SHP77 (cell line): ENCODE data around the gene POGLUT3.

Experiments
- DNase-seq, 2 experiments: peaks; one replicate each; lab custom pipeline; 2025; lab: John Stamatoyannopoulos, UW

Gene POGLUT3

DNA sequence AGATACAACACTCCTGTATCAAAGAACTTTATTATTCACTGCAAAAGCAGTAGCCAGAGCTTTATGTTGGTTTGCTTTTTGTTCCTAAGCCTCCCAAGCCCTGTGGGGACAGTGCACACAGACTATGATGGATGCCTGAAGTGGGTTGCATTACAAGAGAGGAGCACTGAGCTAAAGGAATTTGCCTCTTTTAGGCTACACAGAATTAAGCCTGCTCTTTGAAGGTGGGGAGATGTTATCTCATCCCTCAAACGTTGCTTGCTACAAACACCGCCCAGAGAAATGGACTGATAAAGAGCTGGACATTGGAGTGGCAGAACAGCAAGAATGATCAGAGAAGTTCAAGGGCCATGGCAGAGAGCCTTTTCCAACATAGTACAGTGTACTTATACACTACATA lies 2.5 kb upstream of the POGLUT3 start:
- DNase-seq = no peak

DNA sequence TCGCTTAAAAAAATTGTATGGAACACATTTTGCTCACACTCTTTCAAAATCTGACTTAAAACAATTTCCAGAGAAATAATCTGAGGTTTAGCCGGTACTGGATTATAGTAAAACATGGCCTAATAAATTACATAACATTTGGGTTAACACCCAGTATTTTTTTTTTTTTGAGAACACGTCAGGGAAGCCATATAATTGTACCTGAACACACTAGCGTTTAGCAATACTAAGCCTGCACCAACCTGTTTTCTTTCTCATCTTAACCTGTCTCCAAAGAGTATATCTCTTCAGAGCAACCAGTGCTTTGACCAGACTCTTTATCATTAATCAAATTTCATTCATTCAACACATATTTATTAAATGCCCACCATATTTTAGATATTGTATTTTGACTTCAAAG lies 2.0 kb upstream of the POGLUT3 start:
- no peak for DNase-seq

DNA sequence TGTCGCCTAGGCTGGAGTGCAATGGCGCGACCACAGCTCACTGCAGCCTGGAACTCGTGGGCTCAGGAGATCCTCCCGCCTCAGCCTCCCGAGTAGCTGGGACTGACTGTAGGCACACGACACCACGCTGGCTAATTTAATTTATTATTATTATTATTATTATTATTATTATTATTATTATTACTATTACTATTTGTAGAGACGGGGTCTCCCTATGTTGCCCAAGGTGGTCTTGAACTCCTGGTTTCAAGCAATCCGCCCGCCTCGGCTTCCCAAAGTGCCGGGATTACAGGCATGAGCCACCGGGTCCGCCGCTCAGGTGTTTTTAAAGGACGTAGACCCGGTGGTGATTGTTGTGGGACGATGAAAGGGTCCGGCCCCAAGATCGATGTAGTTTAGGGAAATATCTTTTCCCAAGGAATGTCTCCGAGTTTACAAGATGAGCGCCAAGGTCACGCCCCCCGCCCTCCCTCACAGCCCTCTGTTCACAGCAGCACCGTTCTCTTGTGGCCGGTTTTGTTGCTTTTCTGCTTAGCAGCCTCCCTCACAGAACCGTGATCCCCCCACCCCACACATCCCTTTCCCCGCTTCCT lies 728 bp upstream of the POGLUT3 start:
- no peak for DNase-seq

DNA sequence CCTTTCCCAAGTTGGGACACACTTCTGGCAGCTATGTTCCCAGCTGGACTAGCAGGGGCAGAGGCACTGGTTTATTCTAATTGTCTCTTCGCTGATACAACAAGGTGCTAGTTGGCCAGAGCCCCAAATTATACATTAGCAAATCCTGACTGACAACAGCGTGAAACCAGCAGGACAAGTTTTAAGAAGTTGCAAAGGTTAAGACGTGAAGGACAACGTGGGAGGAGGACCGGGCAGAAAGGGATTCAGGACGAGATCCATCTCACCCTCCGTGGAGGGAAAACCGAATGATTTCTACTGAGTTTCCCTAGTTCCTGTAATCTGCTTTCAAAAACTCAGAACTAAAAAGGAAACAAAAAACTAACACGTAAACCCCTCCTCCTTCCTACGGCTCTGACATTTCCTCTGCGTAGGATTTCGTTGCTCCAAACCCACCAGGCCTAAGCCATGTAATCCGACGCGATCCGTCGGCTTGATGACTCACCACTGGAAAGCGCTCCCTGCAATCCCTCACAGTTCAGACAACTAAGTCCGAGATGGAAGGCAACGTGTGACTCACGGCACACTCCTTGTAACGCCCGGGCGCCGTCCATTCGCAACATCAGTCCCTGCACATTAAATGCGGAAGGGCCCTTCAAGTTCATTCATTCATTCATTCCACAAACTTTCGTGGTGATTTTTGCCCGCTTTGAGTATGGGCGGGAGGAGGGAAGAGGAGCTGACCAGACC lies 703 bp downstream of the POGLUT3 start:
- peak; percentile 67 to 84 for DNase-seq

DNA sequence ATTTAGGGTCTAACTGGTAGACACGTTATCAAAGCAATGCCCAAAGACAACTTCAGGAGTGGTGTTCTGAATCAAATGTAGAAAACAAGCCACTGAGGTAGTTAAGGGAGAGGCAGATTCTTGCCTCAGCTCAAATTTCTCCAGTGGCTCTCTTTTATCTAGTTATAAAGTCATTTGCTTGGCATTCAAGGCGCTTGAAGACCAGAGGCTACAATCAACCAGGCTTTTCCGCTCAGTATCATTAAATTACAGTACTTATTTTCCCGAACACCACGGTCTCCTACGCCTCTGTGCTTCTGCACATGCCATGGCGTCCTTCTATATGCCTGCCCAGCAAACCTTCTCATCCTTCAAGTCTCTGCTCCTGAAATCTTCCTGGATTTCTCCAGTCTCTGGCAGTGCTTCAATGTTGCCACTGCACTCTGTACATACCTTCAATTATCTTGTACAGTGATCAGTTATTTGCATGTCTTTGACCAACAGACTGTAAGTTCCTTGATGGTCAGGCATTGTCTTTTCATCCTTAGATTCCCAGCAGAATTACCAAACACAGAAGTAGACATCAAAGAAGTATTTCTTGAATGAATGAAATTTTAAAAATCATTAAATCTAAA lies 1.4 kb downstream of the POGLUT3 start:
- DNase-seq = no peak

DNA sequence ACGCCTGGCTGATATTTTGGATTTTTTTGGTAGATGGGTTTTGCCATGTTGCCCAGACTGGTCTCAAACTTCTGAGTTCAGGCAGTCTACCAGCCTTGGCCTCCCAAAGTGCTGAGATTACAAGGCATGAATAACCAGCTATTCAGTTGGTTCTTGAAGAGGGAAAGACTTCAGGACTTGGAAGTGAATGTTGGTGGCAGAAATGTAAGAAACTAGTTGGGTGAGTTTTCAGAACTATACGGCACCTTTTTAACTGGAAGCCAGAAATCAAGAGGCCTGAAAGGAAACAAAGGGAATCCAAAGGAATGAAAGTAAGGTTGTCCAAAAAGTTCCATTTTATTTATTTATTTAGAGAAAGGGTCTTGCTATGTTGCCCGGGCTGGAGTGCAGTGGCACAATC lies 2.9 kb downstream of the POGLUT3 start:
- DNase-seq = no peak

DNA sequence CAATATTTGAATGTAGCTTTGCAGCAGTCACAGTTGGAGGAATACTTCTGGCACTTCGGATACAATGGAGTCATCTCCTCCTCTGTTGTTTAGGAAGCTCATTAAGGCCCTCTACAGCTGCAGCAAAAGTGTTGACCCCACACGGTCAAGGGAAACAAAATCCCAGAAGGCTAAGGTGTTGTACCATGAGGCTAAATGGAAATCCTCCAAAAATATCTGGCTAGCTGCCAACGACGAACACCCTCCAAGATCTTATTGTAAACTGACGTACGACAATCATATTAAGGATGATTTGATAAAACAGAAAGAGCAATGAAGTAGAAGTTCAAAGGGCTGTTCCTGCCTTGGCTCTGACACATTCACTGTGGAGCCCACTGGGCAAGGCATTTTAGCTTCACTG lies 4.0 kb downstream of the POGLUT3 start:
- DNase-seq = no peak

DNA sequence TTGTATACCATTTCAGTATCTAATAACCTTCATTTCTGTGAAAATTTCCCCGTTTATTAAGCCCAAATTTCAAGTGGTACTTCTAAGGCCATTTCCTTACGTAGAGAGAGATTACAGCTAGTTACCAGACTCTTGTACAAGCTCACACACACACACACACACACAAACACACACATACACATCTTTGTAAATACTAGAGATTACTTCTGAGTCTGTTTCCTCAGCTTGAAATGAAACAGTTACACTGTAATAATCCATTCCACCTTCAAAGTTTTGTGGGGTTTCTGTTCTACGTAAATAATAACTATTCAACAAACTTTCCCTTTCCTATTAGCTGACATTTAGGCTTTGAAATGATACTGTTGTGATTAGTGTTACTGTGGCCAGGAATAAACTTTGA lies 6.2 kb downstream of the POGLUT3 start:
- no peak for DNase-seq

DNA sequence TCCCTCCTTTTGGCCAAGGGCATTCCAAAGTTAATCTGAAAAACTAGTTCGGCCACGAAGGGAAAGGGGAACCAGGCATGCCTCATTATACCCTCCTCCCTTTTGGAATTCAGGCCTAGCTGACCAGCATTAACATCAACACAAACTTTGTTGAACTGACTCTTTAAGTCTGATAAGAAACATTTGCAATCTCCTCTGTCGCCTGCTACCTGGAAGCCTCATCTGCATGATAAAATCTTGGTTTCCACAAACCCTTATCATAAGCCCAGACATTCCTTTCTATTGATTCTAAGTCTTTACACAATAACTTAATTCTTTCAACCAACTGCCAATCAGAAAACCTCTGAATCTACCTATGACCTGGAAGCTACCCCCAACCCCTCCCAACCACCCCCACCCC lies 11.4 kb downstream of the POGLUT3 start:
- DNase-seq = no peak

DNA sequence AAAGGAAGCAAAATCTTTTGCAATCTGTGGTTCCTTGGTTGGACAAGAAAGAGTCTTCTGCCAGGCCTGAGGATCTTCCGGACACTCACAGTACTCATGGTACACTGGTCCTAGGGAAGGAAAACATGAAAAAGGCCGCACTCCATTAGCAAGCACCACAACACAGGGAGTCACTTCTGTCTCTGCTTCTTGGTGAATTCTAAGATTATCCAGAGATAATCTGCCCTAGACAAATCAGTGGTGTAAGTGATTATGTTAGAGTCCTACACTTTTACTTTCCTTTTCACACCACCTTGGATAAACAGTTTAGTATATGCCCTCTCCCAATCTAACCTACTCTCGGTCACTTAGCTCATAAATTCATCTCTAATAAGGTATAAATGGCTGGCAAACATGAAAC lies 11.9 kb downstream of the POGLUT3 start:
- DNase-seq = no peak

DNA sequence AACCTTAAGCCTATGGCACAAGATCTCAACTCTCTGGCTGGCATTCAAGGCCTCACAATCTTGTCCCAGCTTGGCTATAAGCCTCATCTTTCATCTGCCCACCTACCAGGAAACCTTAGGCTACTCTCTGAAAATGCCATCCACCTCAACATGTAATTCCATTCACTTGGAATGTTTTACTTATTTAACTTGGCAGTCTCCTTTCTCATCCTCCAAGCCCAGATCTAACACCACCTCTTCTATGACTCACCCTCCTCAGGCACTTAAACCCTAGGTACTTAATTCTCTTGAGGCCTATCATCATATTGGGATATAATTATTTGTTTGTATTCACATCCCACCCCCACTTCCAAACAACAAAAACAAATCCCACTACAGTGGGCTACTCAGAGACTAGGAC lies 15.0 kb downstream of the POGLUT3 start:
- DNase-seq = no peak

DNA sequence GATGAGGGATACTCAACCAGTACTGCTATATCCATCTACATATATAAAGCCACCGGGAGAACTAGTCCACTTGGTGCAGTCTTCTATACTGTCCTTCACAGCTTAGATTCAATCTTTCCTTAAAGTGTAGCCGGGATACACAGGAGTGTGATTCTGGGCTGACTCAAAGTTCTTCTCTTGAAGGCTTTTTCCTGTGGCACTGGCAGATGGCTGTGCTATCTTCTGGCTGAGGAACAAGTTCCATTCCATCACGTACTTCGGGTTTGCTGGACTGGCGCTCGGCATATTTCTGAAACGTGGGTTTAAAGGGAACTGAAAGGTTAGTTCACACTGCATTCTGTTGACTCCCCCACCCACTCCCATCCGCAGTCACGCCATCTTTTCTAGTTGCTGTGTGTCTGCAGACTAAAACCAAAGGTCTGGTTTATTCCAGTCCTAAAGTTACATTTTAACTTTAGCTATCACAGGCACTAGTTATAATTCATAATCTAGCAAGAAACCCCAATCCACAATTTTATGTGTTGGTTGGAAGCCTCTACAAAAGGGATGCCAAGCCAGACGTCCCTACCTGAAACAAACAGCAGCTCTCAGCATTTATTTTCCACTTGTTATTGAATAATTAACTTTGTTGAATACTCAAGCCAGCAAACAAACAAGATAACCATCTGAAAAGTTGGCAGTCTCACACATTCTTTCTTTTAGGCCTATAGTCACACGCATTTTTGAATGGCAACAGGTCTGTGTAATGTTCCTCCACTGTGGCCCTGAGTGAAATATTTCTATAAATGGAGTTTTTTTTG lies 23.3 kb downstream of the POGLUT3 start:
- DNase-seq = no peak

DNA sequence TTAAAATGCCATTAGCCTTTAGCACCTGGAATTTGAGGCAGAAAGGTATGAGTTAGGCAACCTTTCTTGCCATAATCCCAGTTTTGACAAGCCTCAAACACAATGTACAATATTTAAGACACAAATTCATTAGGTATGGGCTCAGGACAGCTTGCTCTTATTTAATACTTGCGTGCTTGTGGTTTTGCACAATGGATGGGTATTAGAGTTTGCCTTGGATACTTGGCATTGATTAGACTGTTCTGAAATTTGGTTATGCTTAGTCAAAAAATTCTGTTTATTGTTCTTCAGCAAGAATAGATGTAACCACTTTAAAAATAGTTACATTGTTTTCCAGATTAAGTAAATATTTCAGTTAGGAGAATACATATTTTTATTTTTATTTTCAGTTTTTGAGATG lies 25.5 kb downstream of the POGLUT3 start:
- no peak for DNase-seq

DNA sequence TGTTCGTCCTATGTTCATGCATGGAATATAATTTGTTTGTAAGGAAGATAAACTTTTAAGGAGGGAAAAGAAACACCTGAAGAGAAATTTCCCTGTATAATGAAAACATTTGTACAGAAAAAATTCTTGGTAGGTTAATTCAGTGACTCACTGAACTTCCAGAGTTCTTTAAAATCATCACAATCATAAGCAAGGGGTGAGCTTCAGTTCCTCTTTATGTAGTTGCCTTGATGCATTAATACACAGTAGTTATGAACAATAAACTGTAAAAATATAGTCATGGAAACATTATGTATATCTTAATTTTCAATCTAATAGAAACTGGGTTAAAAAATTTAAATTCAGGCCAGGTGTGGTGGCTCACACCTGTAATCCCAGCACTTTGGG lies 29.7 kb downstream of the POGLUT3 start:
- no peak for DNase-seq

DNA sequence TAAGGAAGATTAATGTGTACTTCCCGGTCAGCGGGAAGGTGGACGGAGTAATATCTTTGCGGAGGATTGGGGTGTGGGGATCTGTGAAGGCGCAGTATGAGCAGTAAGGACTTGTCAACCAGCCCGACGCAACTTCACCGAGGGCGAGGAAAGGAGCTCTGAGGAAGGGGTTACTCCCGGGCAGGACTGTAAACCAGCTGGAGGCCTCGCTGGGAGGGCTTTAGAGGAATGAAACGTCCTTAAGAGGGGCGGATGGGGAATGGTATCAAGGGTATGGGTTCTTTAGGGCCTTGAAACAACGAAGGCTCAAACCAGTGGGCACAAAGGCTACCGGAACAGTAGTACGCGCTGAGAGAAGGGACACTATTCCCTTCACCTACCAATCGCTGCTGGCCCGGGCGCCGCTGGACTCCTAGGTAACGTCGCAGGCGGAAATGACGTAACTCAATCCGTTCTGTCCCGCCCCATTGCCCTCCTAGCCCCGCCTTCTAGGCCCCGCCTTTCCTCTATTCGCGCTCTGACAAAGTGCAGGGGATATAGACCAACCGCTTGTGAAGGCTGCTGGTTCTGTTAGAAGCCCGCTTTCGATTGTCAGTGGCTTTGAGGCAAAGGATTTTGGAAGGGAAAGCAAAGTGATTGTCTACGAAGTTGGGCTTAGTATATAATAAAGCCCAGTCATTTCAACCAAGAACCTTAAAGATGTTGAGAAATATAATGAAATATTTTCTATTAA lies 30.9 kb downstream of the POGLUT3 start, which contains the start of gene C11orf65:
Gene C11orf65 (minus strand): TSS at position 439 of the 733 bp plus-strand sequence. CDS start 5,970 bp downstream, outside the sequence.
- peak; percentile 93 for DNase-seq

DNA sequence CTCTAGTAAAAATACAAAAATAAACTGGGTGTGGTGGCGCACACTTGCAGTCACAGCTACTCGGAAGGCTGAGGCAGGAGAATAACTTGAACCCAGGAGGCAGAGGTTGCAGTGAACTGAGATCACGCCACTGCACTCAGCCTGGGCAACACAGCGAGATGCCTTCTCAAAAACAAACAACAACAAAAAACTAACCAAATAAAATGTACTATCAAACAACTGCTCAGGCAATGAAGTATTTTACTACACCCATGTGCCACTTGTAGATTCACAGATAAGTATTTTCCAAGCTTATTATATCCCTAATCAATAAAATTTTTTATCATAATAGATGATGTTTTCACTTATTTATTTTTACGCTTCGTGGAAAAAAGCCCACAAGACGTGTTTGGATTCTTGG lies 31.8 kb downstream of the POGLUT3 start:
- DNase-seq = no peak

DNA sequence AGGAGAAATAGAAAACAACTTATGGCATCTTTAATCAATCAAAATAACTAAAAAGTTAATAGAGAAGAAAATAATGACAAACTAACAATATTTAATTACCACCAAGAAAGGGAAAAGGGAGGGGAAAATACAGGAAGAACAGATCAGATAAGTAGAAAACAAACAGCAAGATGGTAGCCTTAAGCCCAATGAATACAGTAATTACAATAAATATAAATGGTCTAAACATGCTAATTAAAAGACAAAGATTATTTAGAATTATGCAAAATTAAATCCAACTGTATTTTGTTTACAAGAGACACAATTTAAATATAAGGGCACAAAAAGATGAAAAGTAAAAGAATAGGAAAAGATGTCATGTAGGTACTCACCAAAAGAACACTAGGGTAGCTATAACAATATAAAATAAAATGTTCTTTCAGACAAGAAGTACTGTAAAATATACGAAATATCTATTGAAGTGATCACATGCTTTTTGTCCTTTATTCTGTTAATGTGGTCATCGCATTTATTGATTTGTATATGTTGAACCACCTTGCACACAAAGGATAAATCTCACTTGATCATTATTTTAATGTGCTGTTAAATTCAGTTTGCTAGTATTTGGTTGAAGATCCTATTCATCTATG lies 44.9 kb downstream of the POGLUT3 start:
- no peak for DNase-seq
